Uterus (tissue), 2 donors: Measurements from ENCODE around the gene LCE3B.

Experiments used
- CTCF ChIP-seq, 4 experiments: fragments of 200-600 bp in 2 of 4; fragments of 450-650 bp in 2 of 4; sonication (generic) in 2 of 4; IDR thresholded peaks; one replicate each; pipeline ENCODE4 v1.5.1; 2016 to 2019; ENCODE audit warnings: antibody characterized with exemption in 4 of 4, mild to moderate bottlenecking in 2 of 4, moderate library complexity in 1 of 4
- POLR2A ChIP-seq, 2 donors: fragments of 450-650 bp; IDR thresholded peaks; one replicate each; pipeline ENCODE4 v1.6.1; 2016; ENCODE audit warnings: antibody characterized with exemption in 2 of 2, mild to moderate bottlenecking in 1 of 2, moderate library complexity in 1 of 2

- TF ChIP-seq CTCF (IDR thresholded peaks at IDR 0.05) (no peak), POLR2A (IDR thresholded peaks at IDR 0.05) (no peak)
Observed at GRCh38 chr1:152656459-152656858, 42.8 kb downstream of the LCE3B start.
